OCI-LY3 (cell line): ENCODE results near the gene GULP1.

Experiments
- CTCF ChIP-seq: fragments of 200-600, 300-600 bp; sonication (generic); IDR thresholded peaks from 2 replicates; pipeline ENCODE4 v1.5.1; 2014; ENCODE audit warnings: antibody characterized with exemption, low read length, low read depth
- EZH2phosphoT487 ChIP-seq: fragments of 200-600 bp; shearing (Covaris generic); IDR thresholded peaks from 2 replicates; pipeline ENCODE4 v1.6.1; 2018; ENCODE audit warnings: antibody characterized with exemption, mixed run types, low read depth

- no peak for TF ChIP-seq CTCF
- no peak for TF ChIP-seq EZH2phosphoT487
Measured at GRCh38 chr2:188443207-188443606, 151.5 kb downstream of the GULP1 start.
